ENCODE results near the gene KANK4. TPM values are rescaled to one million over a fixed set of nuclear protein-coding genes. Genes with fewer than 3 reads are reported as not detected.

The KANK4 gene
- total and polyA plus RNA-seq, 3 donors from 2014 or later, result 2.4 to 5.2 (median 2.9) TPM

DNA sequence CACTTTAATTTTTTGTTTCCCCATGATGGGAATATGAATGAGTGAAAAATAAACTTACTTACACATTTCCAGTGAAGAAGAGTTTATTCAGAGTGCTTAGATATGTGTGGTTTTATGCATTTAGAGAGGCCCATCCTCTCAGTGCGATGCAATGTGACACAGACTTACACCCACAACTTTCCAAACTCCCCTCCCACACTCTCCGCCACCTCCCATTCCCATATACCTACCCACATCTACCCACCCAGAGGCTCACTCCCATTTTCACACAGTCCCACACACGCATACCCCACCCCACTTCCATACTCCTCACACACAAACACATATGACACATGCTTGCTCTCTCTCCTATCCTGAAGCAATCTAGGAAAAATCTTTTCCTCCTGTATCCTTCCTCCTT, 21.9 kb upstream of the KANK4 start:
- no peaks in the 10 kb centered on the region for H3K27me3 ChIP-seq
- WGBS, 2 donors, result 94 to 95% methylated on average over 3 of the region's 3 CpGs
- H3K4me3 ChIP-seq, result no peak overlapping the region
- H3K4me1 ChIP-seq, result peaks cover 16% of the 10 kb centered on the region
- TF ChIP-seq POLR2A (IDR thresholded peaks at IDR 0.05) (no peak), CTCF (IDR thresholded peaks at IDR 0.05) (no peak)
- no peaks in the 10 kb centered on the region for H3K9me3 ChIP-seq
- intact Hi-C loops (cut with DNase I; ENCODE audit: low total_unique reads), result no loop called here
- DNase-seq, result no peak
- no peaks in the 10 kb centered on the region for H3K36me3 ChIP-seq (ENCODE audit: low read depth, missing control alignments)
- H3K27ac ChIP-seq, result no peak overlapping the region

DNA sequence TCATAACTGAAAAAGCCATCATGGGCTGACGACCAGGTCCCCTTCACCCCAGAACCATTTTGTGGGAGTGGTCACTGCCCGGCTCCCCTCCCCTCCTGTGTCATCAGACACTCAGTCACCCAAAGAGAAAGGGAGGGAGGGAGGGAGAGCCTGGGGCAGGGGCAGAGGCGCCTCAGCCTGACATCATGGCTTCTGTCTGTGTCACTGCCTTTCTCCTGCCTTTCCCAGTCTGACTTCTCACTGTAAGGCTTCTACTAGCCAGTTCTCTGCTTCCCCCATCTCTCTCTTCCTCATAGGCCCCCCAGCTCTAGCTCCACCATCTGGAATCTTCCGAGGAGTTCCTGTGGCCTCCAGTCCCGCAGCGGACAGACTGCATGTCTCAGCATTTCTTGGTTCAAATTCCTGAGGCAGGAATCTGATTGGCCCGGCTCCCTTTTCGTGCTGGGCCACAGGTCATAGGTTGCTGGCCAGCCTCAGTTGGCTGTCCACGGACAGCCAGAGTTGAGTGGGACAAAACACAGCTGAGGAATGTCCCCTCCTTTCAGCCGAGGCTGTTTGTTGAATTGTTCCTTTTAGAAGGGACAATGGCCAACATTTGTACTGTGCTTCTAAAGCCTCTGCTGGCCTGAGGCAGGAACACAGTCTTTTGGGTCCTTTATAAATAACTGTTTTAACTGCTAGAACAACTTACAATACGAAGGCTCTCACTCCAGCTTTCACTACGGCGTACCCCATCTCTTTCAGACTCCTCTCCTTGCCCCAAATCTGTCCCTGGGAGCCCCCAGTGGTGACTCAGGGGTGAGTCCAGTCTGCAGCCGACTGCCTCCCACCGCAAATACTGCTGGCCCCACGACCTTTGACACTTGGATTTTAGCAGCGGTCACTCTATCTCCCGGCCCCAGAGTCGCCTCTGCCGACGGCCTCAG, 18.7 kb upstream of the KANK4 start:
- TF ChIP-seq CTCF (IDR thresholded peaks at IDR 0.05) (peak in 2 of 3 experiments; percentile 8 to 14), POLR2A (IDR thresholded peaks at IDR 0.05) (no peak)
- intact Hi-C loops (cut with DNase I; ENCODE audit: low total_unique reads), result no loop called here
- peaks cover 16% of the 10 kb centered on the region for H3K4me1 ChIP-seq
- no peaks in the 10 kb centered on the region for H3K27me3 ChIP-seq
- H3K9me3 ChIP-seq, result no peaks in the 10 kb centered on the region
- WGBS, 2 donors, result 54 to 58% methylated on average over 21 of the region's 21 CpGs
- no peaks in the 10 kb centered on the region for H3K36me3 ChIP-seq (ENCODE audit: low read depth, missing control alignments)
- H3K4me3 ChIP-seq, result no peak overlapping the region
- peak; percentile 50 for DNase-seq
- H3K27ac ChIP-seq, result peak overlapping the region; percentile 68 to 80

GRCh38 chr1:62336995-62337705, 17.9 kb upstream of the KANK4 start:
- TF ChIP-seq POLR2A (IDR thresholded peaks at IDR 0.05), result no peak
- TF ChIP-seq CTCF (IDR thresholded peaks at IDR 0.05), result no peak
- 52 to 58% methylated on average over 10 of the region's 10 CpGs for WGBS, 2 donors
- Histone ChIP-seq H3K9me3 (no peaks in the 10 kb centered on the region), H3K4me3 (no peak overlapping the region), H3K27me3 (no peaks in the 10 kb centered on the region), H3K4me1 (peaks cover 16% of the 10 kb centered on the region), H3K36me3 (ENCODE audit: low read depth, missing control alignments) (no peaks in the 10 kb centered on the region), H3K27ac (peak overlapping the region; percentile 68 to 80)
- intact Hi-C loops (cut with DNase I; ENCODE audit: low total_unique reads), result no loop called here
- DNase-seq, result peak; percentile 42

DNA sequence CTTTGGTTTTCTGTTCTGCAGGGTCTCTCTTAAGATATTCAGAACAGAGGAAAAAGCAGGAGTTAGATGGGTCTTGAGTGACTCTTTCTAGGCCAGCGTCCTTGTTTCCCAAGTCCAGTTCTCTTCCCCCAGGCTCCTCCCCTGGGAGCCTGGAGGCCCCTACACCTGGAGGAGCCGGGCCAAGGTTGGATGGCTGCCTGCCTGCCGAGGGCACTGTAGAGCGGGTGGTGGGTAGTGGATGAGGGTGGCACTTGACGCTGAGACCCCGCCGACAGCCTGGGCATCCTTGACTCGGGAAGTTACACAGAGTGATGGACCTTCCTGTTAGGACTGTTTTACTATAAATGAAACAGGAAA, 17.4 kb upstream of the KANK4 start:
- Histone ChIP-seq H3K4me3 (no peak overlapping the region), H3K27me3 (no peaks in the 10 kb centered on the region), H3K4me1 (peaks cover 16% of the 10 kb centered on the region), H3K36me3 (ENCODE audit: low read depth, missing control alignments) (no peaks in the 10 kb centered on the region), H3K27ac (peak overlapping the region; percentile 29 to 80), H3K9me3 (no peaks in the 10 kb centered on the region)
- TF ChIP-seq CTCF (IDR thresholded peaks at IDR 0.05) (no peak), POLR2A (IDR thresholded peaks at IDR 0.05) (no peak)
- intact Hi-C loops (cut with DNase I; ENCODE audit: low total_unique reads), result no loop called here
- DNase-seq, result no peak
- WGBS, 2 donors, result 31 to 61% methylated on average over 8 of the region's 8 CpGs

All from testis (tissue), 3 donors.